Hepatocyte (in vitro differentiated cells): Measurements from ENCODE around the gene MTHFD1L.
"Not testable (repeated sequence)": the region's sequence is repeated elsewhere in the genome, so short reads cannot be mapped to it uniquely, and the experiment has no call there.

Experiments used
- EZH2 ChIP-seq: fragments of 200-600 bp; sonication (generic); IDR thresholded peaks from 2 replicates; pipeline ENCODE4 v1.6.1; 2016; ENCODE audit warnings: antibody characterized with exemption, mild to moderate bottlenecking, borderline replicate concordance
- EZH2phosphoT487 ChIP-seq: fragments of 200-600 bp; sonication (generic); IDR thresholded peaks from one replicate; pipeline ENCODE4 v1.6.1; 2018; ENCODE audit warnings: antibody characterized with exemption, mild to moderate bottlenecking, low read depth, moderate library complexity; ENCODE audit not compliant: unreplicated experiment, severe bottlenecking
- TF ChIP-seq, protein P1 (sequence below): fragments of 200-600 bp; sonication (generic); IDR thresholded peaks from 2 replicates; pipeline ENCODE4 v1.5.1; 2016; ENCODE audit warnings: antibody characterized with exemption, mild to moderate bottlenecking; ENCODE audit not compliant: poor library complexity

DNA sequence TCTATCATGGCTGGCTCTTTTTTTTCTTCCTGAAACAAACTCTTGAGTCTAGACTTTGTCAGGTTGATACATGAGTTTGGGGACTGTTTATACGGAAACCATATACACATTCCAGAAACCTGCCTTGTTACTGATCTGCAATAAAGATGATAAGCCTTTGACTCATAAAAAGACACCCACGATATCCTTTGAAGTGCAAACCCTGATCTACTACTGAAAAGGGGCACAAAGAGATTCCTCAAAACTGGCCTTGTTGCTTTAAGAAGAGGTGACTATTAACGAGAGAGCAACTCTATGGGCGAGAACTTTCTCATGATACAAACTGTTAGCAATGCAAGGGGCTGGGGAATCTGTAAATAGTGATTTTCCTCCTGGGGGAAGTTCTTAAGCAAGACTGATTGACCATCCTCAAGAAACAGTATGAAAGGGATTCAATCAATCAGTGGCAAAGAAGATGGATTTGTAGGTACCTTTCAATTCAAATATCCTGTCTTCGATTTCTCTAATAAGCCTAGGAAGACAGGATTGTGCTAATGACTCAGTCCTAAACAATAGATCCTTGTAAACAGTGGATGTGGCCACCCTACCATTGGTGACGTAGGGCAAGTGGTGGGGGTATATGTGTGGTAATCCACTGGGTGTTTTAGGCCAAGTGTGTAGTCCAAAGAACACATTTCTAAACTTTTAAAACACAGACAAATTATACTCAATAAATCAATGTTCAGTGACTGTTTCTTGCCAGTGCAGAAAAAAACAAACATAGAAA, 260.3 kb downstream of the MTHFD1L start:
- TF ChIP-seq EZH2, EZH2phosphoT487: not testable (repeated sequence)
- TF ChIP-seq, protein P1, sequence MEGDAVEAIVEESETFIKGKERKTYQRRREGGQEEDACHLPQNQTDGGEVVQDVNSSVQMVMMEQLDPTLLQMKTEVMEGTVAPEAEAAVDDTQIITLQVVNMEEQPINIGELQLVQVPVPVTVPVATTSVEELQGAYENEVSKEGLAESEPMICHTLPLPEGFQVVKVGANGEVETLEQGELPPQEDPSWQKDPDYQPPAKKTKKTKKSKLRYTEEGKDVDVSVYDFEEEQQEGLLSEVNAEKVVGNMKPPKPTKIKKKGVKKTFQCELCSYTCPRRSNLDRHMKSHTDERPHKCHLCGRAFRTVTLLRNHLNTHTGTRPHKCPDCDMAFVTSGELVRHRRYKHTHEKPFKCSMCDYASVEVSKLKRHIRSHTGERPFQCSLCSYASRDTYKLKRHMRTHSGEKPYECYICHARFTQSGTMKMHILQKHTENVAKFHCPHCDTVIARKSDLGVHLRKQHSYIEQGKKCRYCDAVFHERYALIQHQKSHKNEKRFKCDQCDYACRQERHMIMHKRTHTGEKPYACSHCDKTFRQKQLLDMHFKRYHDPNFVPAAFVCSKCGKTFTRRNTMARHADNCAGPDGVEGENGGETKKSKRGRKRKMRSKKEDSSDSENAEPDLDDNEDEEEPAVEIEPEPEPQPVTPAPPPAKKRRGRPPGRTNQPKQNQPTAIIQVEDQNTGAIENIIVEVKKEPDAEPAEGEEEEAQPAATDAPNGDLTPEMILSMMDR, result not testable (repeated sequence)
